ENCODE results near the gene CFAP99.
"Not testable (repeated sequence)": the region's sequence is repeated elsewhere in the genome, so short reads cannot be mapped to it uniquely, and the experiment has no call there.

CFAP99 gene

GRCh38 chr4:2462992-2463762 is 44.4 kb downstream of the CFAP99 start:
- in situ Hi-C loops (cut with HindIII; ENCODE audit: low sequenced_read_pairs), result no loop called here

DNA sequence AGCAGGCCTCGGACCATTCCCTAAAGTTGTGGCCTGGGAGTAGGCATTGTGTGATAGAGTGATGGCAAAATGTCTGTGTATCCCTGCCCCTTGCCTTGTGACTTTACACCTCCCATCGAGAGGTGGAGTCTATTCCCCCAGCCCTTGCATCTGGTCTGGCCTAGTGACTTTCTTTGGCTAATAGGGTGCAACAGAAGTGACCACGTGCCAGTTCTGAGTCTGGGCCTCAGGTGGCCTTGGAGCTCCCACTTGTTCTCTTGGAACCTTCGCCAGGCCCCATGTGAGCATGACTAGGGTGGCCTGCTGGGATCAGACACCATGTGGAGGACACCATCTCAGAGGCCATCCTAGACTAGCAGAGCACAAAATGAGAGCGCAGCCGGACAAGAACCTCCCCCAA is 46.3 kb downstream of the CFAP99 start:
- in situ Hi-C loops (cut with HindIII; ENCODE audit: low sequenced_read_pairs), result no loop called here

- in situ Hi-C loops (cut with HindIII; ENCODE audit: low sequenced_read_pairs), result not testable (repeated sequence)
Observed at GRCh38 chr4:2465544-2465943, 46.8 kb downstream of the CFAP99 start.

GRCh38 chr4:2468456-2469191 is 49.9 kb downstream of the CFAP99 start, which contains the start of gene RNF4:
Gene RNF4 (plus strand): TSS chr4:2469106. CDS start chr4:2490494, 21,388 bp downstream.
- in situ Hi-C loops (cut with HindIII; ENCODE audit: low sequenced_read_pairs), result no loop called here

- in situ Hi-C loops (cut with HindIII; ENCODE audit: low sequenced_read_pairs), result no loop called here
Observed at GRCh38 chr4:2469192-2469984, 50.6 kb downstream of the CFAP99 start.

- in situ Hi-C loops (cut with HindIII; ENCODE audit: low sequenced_read_pairs), result no loop called here
Observed at GRCh38 chr4:2470791-2471190, 52.0 kb downstream of the CFAP99 start.

GRCh38 chr4:2472187-2472586 is 53.4 kb downstream of the CFAP99 start:
- in situ Hi-C loops (cut with HindIII; ENCODE audit: low sequenced_read_pairs), result no loop called here

GRCh38 chr4:2478229-2478628 is 59.5 kb downstream of the CFAP99 start:
- in situ Hi-C loops (cut with HindIII; ENCODE audit: low sequenced_read_pairs), result no loop called here

- in situ Hi-C loops (cut with HindIII; ENCODE audit: low sequenced_read_pairs), result no loop called here
Observed at GRCh38 chr4:2480649-2481048, 61.9 kb downstream of the CFAP99 start.

GRCh38 chr4:2482192-2482591 is 63.4 kb downstream of the CFAP99 start:
- in situ Hi-C loops (cut with HindIII; ENCODE audit: low sequenced_read_pairs), result no loop called here

DNA sequence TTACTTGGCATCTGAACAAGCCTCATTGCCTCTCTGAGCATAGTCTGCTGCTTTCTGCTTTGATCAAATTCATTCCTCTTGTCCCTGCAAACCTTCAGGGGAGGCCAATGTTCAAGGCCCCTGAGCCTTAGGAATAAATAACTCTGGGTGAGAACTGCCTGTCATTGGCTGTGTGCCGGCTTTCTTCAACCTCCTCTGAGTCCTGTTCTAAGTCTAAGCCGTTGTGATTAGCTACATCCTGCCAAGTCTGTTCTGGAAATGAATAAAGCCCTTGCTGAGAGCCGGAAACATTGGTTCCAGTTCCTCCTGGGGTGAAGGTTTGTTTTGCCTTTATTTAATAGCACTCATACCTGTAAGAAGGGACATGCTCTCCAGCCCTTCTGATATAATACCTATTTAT is 63.9 kb downstream of the CFAP99 start:
- in situ Hi-C loops (cut with HindIII; ENCODE audit: low sequenced_read_pairs), result no loop called here

DNA sequence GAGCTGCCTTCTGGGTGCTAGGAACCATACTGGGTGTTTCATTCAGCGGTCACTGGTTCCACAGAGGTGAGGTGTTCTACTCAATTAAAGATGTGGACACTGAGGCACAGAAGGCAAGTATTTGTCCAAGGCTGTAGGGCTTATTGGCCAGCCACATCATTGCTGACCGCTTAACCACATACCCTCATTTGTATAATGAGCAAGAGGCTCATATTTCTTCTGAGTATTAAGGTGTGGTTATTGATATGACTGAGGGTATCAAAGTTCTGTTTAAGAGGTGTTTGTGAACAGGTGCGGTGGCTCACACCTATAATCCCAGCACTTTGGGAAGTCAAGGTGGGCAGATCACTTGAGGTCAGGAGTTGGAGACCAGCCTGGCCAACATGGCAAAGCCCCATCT is 64.5 kb downstream of the CFAP99 start:
- in situ Hi-C loops (cut with HindIII; ENCODE audit: low sequenced_read_pairs), result no loop called here

GRCh38 chr4:2484185-2484584 is 65.4 kb downstream of the CFAP99 start:
- in situ Hi-C loops (cut with HindIII; ENCODE audit: low sequenced_read_pairs), result no loop called here

GRCh38 chr4:2484993-2485392 is 66.2 kb downstream of the CFAP99 start:
- in situ Hi-C loops (cut with HindIII; ENCODE audit: low sequenced_read_pairs), result no loop called here

DNA sequence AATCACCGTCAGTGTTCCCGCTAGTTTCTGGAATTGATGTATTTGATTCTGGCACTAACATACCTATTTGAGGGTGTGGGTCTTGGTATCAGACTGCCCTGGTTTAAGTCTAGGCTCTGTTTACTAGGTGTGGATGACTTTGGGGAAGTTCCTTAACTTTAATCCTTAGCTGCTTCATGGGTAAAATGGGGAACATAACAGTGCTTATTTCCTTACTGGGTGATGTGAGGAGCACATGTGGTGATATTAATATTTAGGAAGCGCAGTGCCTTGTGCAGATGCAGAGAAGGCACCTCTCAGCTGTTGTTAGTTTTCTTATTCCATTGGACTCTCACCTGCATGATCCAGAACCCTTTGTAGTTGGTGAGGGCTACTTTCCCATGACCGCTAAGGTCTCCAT is 67.2 kb downstream of the CFAP99 start:
- in situ Hi-C loops (cut with HindIII; ENCODE audit: low sequenced_read_pairs), result no loop called here

- in situ Hi-C loops (cut with HindIII; ENCODE audit: low sequenced_read_pairs), result no loop called here
Observed at GRCh38 chr4:2486981-2487380, 68.2 kb downstream of the CFAP99 start.

GRCh38 chr4:2487632-2488031 is 68.9 kb downstream of the CFAP99 start:
- in situ Hi-C loops (cut with HindIII; ENCODE audit: low sequenced_read_pairs), result no loop called here

GRCh38 chr4:2489081-2489805 is 70.5 kb downstream of the CFAP99 start:
- in situ Hi-C loops (cut with HindIII; ENCODE audit: low sequenced_read_pairs), result no loop called here

- in situ Hi-C loops (cut with HindIII; ENCODE audit: low sequenced_read_pairs), result no loop called here
Observed at GRCh38 chr4:2489841-2490552, 71.2 kb downstream of the CFAP99 start.

DNA sequence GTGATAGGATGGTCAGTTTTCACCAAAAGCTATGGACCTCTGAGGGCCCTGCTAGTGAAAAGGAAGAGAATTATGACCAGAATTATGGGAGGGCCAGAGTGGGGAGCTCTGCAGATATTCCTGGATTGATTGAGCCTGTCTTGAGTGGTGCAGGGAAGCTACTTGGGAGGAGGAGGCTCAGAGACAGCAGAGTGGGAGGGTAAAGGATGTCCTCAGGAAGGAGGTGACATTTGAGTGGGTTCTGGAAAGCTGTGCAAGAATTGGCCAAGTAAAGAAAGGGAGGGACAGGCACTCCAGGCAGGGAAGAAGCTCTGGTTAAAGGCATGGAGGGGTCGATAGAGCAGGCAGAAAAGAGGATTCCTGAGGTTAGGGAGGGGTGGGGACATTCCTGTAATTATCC is 74.2 kb downstream of the CFAP99 start:
- in situ Hi-C loops (cut with HindIII; ENCODE audit: low sequenced_read_pairs), result no loop called here
